ENCODE measurements around the gene OTOG.

Gene OTOG

GRCh38 chr11:17535488-17535887 is 11.6 kb upstream of the OTOG start:
- TF ChIP-seq REST (IDR thresholded peaks at IDR 0.05; ENCODE audit: low read depth), result no peak
- TF ChIP-seq USF1 (IDR thresholded peaks at IDR 0.05), result no peak
- no peak for TF ChIP-seq CREB1 (IDR thresholded peaks at IDR 0.05; ENCODE audit: low read depth)
- TF ChIP-seq EP300 (IDR thresholded peaks at IDR 0.05; ENCODE audit: borderline replicate concordance), result no peak
- TF ChIP-seq CEBPB (IDR thresholded peaks at IDR 0.05), result no peak
- no peak for TF ChIP-seq TAF1 (IDR thresholded peaks at IDR 0.05; ENCODE audit: low read depth)
- no peak for TF ChIP-seq YY1 (IDR thresholded peaks at IDR 0.05; ENCODE audit: low read depth)
- no peak for TF ChIP-seq TEAD4 (IDR thresholded peaks at IDR 0.05)
- TF ChIP-seq NFIC (IDR thresholded peaks at IDR 0.05), result no peak
- TF ChIP-seq EGR1 (IDR thresholded peaks at IDR 0.05), result no peak

GRCh38 chr11:17537261-17537660 is 9.8 kb upstream of the OTOG start:
- TF ChIP-seq EGR1 (IDR thresholded peaks at IDR 0.05) (no peak), FOXM1 (IDR thresholded peaks at IDR 0.05; ENCODE audit: borderline replicate concordance, low read depth) (no peak), TAF1 (IDR thresholded peaks at IDR 0.05; ENCODE audit: low read depth) (no peak), ZBTB7A (IDR thresholded peaks at IDR 0.05; ENCODE audit: low read depth) (no peak), CEBPB (IDR thresholded peaks at IDR 0.05) (no peak), MAX (IDR thresholded peaks at IDR 0.05) (no peak), REST (IDR thresholded peaks at IDR 0.05; ENCODE audit: low read depth) (no peak), USF1 (IDR thresholded peaks at IDR 0.05) (no peak), TEAD4 (IDR thresholded peaks at IDR 0.05) (no peak), RAD21 (IDR thresholded peaks at IDR 0.05; ENCODE audit: low read depth) (no peak), EP300 (IDR thresholded peaks at IDR 0.05; ENCODE audit: borderline replicate concordance) (no peak), YY1 (IDR thresholded peaks at IDR 0.05; ENCODE audit: low read depth) (no peak), TCF12 (IDR thresholded peaks at IDR 0.05; ENCODE audit: low read depth) (no peak), NFIC (IDR thresholded peaks at IDR 0.05) (no peak)

GRCh38 chr11:17538054-17538453 is 9.0 kb upstream of the OTOG start:
- TF ChIP-seq TAF1 (IDR thresholded peaks at IDR 0.05; ENCODE audit: low read depth) (no peak), RAD21 (IDR thresholded peaks at IDR 0.05; ENCODE audit: low read depth) (no peak), USF1 (IDR thresholded peaks at IDR 0.05) (no peak), NFIC (IDR thresholded peaks at IDR 0.05) (no peak), TEAD4 (IDR thresholded peaks at IDR 0.05) (no peak), TCF12 (IDR thresholded peaks at IDR 0.05; ENCODE audit: low read depth) (no peak), CEBPB (IDR thresholded peaks at IDR 0.05) (no peak), MAX (IDR thresholded peaks at IDR 0.05) (no peak), EGR1 (IDR thresholded peaks at IDR 0.05) (no peak), CREB1 (IDR thresholded peaks at IDR 0.05; ENCODE audit: low read depth) (no peak), FOXM1 (IDR thresholded peaks at IDR 0.05; ENCODE audit: borderline replicate concordance, low read depth) (no peak)

- TF ChIP-seq YY1 (IDR thresholded peaks at IDR 0.05; ENCODE audit: low read depth) (no peak), NFIC (IDR thresholded peaks at IDR 0.05) (no peak), TAF1 (IDR thresholded peaks at IDR 0.05; ENCODE audit: low read depth) (no peak), RAD21 (IDR thresholded peaks at IDR 0.05; ENCODE audit: low read depth) (no peak), CEBPB (IDR thresholded peaks at IDR 0.05) (no peak), REST (IDR thresholded peaks at IDR 0.05; ENCODE audit: low read depth) (no peak), CREB1 (IDR thresholded peaks at IDR 0.05; ENCODE audit: low read depth) (no peak), MAX (IDR thresholded peaks at IDR 0.05) (no peak), EP300 (IDR thresholded peaks at IDR 0.05; ENCODE audit: borderline replicate concordance) (no peak), TEAD4 (IDR thresholded peaks at IDR 0.05) (no peak), USF1 (IDR thresholded peaks at IDR 0.05) (no peak), ZBTB7A (IDR thresholded peaks at IDR 0.05; ENCODE audit: low read depth) (no peak), TCF12 (IDR thresholded peaks at IDR 0.05; ENCODE audit: low read depth) (no peak), EGR1 (IDR thresholded peaks at IDR 0.05) (no peak), FOXM1 (IDR thresholded peaks at IDR 0.05; ENCODE audit: borderline replicate concordance, low read depth) (no peak)
Measured at GRCh38 chr11:17538731-17539130, 8.3 kb upstream of the OTOG start.

Measured in Ishikawa (cell line).